HEK293T (cell line): ENCODE results near the gene DOHH.

Experiments used
- ARNT ChIP-seq: fragments of 450-650 bp; IDR thresholded peaks from 2 replicates; pipeline ENCODE4 v1.6.1; 2017; ENCODE audit warnings: mild to moderate bottlenecking
- BHLHE40 ChIP-seq: fragments of 450-650 bp; IDR thresholded peaks from 2 replicates; pipeline ENCODE4 v1.6.1; 2016; ENCODE audit warnings: mild to moderate bottlenecking, moderate library complexity, borderline replicate concordance
- CTBP1 ChIP-seq: fragments of 450-650 bp; IDR thresholded peaks from 2 replicates; pipeline ENCODE4 v1.6.1; 2016; ENCODE audit warnings: borderline replicate concordance
- FOXK2 ChIP-seq: fragments of 450-650 bp; IDR thresholded peaks from 2 replicates; pipeline ENCODE4 v1.6.1; 2016; ENCODE audit warnings: mild to moderate bottlenecking
- FOXM1 ChIP-seq: fragments of 450-650 bp; IDR thresholded peaks from 2 replicates; pipeline ENCODE4 v1.6.1; 2017; ENCODE audit warnings: mild to moderate bottlenecking, borderline replicate concordance
- LEF1 ChIP-seq: fragments of 450-650 bp; IDR thresholded peaks from 2 replicates; pipeline ENCODE4 v1.6.1; 2017; ENCODE audit warnings: mild to moderate bottlenecking, borderline replicate concordance
- NFRKB ChIP-seq: fragments of 450-650 bp; IDR thresholded peaks from 2 replicates; pipeline ENCODE4 v1.6.1; 2016; ENCODE audit warnings: mild to moderate bottlenecking, moderate library complexity
- SUZ12 ChIP-seq: fragments of 450-650 bp; IDR thresholded peaks from 2 replicates; pipeline ENCODE4 v1.6.1; 2016; ENCODE audit warnings: mild to moderate bottlenecking
- TARDBP ChIP-seq: fragments of 450-650 bp; IDR thresholded peaks from 2 replicates; pipeline ENCODE4 v1.6.1; 2016
- ZNF384 ChIP-seq: fragments of 450-650 bp; IDR thresholded peaks from 2 replicates; pipeline ENCODE4 v1.6.1; 2016
- TF ChIP-seq, protein P1 (sequence below): fragments of 450-650 bp; IDR thresholded peaks from 2 replicates; pipeline ENCODE4 v1.6.1; 2016

DNA sequence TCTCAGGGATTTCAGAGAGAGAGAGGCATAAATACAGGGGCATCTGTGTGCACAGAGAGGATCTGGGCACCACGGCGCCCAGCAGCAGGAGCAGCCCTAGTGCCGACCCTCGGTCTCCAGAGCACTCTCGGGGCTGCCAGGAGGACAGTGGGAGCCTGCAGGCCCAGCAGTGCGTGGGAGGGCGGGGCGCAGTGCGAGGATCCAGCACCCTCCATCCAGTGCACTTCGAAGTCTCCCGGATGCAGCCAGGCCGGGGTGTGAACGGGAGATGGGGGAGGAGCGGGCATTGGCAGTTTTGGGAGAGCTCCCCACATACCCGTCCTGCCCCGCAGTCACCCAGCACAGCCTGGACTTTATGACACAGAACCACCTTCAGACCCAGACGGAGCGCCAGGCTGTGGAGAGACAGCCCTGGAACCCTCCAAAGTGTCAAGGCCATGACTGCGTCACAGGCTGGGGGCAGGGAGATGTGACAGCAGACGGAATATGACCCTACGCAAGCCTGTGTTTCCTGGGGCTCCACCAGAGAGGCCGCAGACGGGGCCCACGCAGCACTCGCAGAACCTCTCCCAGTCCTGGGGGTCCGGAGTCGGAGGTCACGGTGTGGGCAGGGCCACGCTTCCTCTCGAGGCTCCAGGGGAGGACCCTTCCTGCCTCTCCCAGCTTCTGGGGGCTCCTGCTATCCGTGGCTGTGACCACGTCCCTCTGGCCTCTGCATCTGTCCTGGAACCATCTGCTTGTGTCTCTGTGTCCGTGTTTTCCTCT lies 23.8 kb upstream of the DOHH start:
- TF ChIP-seq SUZ12, result no peak
- TF ChIP-seq, protein P1, sequence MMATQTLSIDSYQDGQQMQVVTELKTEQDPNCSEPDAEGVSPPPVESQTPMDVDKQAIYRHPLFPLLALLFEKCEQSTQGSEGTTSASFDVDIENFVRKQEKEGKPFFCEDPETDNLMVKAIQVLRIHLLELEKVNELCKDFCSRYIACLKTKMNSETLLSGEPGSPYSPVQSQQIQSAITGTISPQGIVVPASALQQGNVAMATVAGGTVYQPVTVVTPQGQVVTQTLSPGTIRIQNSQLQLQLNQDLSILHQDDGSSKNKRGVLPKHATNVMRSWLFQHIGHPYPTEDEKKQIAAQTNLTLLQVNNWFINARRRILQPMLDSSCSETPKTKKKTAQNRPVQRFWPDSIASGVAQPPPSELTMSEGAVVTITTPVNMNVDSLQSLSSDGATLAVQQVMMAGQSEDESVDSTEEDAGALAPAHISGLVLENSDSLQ, result no peak
- no peak for TF ChIP-seq NFRKB
- no peak for TF ChIP-seq LEF1
- no peak for TF ChIP-seq FOXM1
- no peak for TF ChIP-seq TARDBP
- no peak for TF ChIP-seq ARNT
- TF ChIP-seq ZNF384, result no peak
- TF ChIP-seq BHLHE40, result no peak
- no peak for TF ChIP-seq FOXK2
- no peak for TF ChIP-seq CTBP1
